Measurements from ENCODE around the gene CERT1.

The CERT1 gene

DNA sequence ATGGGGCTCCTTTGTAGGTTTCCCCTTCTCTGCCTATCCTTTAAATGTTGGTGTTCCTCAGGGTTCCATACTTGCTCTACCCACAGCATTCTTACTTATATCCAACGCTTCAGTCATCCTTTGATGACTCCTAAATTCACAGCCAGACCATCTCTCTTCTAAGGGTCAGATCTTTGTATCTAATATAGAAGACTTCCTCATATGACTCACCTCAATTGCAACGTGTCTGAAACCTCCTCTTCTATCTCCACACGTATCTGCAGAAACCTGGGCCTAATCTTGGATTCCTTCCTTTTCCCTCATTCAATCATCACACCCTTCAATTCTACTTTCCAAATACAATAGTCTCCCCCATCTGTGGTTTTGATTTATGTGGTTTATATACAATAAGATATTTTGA is 106.1 kb downstream of the CERT1 start:
- no peak for DNase-seq (ENCODE audit: low read depth, low spot score)

DNA sequence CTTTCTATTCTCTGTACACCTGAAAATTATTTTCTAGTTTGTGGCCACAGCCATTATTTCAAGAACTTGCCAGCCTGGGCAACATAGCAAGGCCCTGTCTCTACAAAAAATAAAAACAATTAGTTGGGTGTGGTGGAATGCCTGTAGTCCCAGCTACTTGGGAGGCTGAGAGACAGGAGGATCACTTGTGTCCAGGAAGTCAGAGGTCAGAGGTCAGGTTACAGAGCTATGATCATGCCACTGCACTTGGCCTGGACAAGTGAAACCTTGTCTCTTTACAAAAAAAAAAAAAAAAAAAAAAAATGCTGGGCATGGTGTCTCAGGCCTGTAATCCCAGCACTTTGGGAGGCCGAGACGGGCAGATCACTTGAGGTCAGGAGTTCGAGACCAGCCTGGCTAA is 116.2 kb downstream of the CERT1 start:
- DNase-seq (ENCODE audit: low read depth, low spot score), result no peak

DNA sequence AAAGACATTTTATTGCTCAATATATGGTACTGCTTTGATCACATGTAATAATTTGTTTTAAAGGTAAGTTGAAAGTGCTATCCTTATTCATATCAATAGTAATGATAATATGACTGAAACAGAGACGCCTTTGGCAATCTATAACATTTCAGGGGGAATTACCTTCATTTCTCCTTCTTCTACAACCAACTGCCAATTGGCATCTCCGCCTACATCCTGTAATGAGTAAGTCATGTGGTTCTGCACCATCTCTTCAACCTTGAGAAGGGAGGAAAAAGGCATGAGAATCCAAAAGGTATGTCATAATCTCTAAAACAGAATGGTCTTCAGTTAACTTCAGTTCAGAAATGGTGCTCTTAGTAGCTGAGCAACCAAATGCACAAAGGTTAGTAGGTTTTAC is 122.0 kb downstream of the CERT1 start:
- no peak for DNase-seq (ENCODE audit: low read depth, low spot score)

DNA sequence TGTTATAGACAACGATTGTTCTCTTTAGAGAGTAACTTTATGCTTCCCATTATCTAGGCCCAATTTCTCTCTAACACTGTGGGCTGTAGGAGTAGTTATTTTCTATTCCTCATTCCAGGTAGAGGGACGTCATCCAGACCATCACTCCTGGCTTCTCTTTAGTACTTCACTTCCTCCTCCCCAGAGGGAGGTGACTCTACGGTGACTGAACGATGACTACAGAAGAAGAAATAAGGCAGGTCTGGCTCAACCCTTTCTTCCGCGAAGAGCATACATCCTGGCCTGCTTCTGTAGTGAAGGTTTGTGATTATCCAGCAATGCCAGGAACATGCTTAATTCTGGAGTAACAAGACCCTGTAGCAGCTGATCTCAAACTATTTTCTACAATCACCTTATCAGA is 123.6 kb downstream of the CERT1 start:
- no peak for DNase-seq (ENCODE audit: low read depth, low spot score)

DNA sequence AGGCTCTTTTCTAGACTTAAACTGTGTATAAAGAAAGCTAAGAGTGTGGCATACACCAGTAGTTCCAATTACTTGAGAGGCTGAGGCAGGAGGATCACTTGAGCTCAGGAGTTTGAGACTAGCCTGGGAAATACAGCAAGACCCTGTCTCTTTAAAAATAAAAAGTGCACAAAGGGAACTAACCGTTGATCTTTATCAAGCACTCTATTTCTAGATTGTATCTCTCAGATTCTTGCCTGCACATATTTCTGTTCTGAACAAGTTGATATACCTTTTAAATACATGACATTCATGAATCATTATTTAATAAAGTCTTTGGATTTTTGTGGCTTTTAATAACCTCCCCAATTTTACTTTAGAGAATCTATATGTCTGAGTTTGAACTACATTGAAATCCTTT is 127.2 kb downstream of the CERT1 start:
- no peak for DNase-seq (ENCODE audit: low read depth, low spot score)

DNA sequence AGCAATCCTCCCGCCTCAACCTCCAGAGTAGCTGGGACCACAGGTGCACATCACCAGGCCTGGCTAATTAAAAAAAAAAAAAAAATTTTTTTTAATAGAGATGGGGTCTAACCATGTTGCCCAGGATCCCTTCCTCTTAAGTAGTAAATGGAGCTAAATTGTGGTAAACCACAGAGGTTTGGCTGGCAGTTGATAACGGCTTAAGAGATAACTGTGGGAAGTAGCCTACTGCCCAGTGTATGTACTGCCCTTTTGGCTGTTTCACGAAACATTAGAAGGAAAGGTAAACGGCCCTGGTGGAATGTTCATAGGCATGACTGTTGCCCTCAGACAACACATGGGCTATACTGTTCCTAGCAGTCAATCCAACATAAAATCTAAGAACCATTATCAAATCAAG is 130.0 kb downstream of the CERT1 start:
- DNase-seq (ENCODE audit: low read depth, low spot score), result no peak

DNA sequence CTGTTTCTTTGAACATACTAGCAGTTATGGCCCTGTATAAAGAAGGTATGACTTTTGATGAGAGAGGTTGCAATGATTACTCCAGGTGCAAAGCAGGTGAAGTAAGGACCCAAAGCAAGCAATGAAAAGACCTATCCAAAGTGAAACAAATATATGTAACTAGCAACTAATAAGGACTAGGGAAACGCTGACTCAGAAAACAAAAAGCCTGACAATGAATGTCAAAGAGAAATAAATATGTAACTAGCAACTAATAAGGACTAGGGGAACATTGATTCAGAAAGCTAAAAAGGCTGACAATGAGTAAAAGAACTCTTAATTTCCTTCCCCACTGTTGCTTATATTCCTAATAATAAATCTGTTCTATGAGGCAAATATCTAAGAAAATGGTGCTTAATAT is 131.3 kb downstream of the CERT1 start:
- DNase-seq (ENCODE audit: low read depth, low spot score), result no peak

DNA sequence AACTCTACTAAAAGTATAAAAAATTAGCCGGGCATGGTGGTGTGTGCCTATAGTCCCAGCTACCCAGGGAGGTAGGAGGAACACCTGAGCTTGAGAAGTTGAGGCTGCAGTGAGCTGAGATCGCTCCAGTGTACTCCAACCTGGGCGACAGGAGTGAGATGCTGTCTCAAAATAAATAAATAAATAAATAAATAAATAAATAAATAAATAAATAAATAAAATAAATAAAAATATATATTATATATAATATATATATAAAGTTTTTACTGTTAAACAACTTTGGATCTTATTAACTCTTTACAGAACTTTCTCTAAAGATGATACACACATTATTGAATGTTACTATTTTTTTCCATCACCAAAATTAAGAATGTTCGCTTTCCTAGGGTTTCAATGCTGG is 136.0 kb downstream of the CERT1 start:
- DNase-seq (ENCODE audit: low read depth, low spot score), result no peak

DNA sequence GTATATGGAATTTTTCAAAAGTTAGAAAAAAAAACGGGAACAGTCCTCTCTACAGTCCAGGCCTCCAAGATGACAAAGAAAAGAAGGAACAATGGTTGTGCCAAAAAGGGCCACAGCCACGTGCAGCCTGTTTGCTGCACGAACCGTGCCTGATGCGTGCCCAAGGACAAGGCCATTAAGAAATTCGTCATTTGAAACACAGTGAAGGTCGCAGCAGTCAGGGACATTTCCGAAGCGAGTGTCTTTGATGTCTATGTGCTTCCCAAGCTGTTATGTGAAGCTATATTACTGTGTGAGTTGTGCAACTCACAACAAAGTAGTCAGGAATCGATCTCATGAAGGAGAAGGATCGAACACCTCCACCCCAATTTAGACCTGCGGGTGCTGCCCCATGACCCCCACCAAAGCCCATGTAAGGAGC is 137.0 kb downstream of the CERT1 start:
- no peak for DNase-seq (ENCODE audit: low read depth, low spot score)

DNA sequence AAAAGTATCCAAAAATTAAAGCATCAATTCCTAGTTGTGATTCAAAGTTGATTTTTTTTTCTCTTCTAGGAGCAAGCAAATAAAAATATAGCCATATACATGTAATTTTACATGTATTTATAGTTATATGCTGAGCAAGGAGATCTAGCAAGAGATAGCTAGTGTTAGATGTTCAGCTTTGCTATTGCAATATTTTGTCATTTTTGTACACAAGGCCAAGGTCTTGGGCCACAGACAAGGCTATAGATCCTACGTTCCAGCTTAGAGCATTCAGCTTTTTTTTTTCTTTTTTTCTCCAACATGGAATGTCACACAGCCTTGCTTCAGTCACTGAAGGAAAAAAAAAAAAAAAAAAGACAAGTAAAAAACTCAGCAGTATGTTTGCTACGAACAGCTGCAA is 137.6 kb downstream of the CERT1 start:
- DNase-seq (ENCODE audit: low read depth, low spot score), result no peak

DNA sequence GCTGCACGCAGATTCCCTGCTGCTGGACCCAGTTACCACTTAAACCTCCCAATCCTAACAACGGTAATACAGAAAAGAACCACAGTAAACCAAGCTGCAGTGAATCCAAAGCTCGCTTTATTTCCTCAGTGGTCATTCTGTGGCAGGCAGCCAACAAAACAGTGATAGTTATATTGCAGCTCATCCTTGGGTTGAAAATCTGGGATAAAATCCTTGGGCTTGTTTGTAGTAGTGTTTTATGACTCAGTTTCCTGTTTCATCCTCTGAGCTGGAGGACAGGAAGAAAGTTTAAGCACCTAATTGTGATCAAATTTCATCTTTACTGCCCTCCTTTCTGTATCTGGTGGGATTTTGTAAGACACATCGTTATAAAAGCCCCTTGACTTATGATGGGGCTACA is 143.0 kb downstream of the CERT1 start:
- no peak for DNase-seq (ENCODE audit: low read depth, low spot score)

DNA sequence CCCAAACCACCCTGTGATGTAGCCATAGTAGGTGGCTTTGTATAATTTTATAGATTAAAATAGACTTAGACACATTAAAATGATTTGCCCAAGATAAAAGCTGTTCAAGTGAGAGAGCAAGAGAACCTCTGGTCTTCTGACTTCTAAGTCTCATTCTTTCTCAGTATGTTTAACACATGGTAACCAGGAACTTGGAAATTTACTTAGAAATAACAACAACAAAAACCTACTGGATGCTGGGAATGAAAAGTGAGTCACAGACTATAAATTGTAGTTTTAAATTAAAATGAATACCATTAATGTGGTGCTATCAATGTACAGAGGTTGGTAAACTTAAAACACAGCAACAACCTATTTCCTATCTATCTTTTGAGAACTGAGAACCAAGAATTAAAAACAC is 144.0 kb downstream of the CERT1 start:
- DNase-seq (ENCODE audit: low read depth, low spot score), result no peak

DNA sequence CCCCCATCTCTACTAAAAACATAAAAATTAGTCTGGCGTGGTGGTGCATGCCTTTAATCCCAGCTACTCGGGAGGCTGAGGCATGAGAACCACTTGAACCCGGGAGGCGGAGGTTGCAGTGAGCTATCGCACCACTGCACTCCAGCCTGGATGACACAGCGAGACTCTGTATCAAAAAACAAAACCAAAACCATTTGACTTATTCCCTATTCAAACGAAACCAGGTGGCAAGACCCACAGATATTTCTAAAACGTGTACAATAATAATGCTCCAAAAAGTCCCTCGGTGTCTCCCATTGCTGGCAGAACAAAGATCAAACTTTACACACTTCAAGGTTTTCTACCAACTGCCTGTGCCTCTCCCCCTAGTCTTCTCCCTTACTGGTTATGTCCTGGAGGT is 144.6 kb downstream of the CERT1 start:
- no peak for DNase-seq (ENCODE audit: low read depth, low spot score)

DNA sequence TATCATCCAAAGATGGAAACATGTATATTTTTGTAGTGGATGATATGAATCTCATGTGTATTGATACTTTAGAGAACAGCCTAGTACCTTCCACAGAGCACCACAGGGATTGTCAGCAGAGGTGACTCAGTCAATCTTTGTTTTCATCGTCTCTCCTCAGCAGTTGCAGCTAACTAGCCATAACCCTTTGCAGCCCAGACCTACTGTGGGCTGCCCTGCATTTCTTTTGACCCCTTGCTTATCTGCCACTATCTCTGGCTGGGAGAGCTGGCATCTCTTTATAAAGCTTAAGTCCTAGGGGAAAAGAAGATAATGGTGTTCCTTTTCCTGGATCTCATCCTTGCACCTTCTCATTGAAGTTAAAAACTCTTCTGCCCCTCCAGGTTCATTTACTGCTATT is 145.7 kb downstream of the CERT1 start:
- no peak for DNase-seq (ENCODE audit: low read depth, low spot score)

DNA sequence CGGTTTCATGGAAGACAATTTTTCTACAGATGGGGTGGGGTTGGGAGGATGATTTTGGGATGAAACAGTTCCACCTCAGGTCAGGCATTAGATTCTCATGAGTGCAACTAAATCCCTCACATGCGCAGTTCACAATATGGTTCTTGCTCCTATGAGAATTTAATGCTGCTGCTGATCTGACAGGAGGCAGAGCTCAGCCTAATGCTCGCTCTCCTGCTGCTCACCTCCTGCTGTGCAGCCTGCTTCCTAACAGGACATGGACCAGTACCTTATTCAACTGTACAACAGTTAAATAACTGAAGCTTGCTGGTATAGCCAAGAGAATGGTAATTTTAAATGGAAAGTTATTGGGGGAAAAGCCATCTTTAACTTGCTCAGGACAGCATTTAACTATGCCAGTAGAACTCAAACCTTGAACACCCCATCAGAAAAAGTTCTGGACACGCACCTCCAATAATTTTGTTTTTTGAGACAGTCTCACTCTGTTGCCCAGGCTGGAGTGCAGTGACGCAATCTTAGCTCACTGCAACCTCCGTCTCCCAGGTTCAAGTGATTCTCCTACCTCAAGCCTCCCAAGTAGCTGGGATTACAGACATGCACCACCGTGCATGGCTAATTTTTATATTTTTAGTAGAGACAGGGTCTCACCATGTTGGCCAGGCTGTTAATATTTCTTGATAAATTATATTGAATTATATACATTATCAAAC is 146.7 kb downstream of the CERT1 start:
- DNase-seq (ENCODE audit: low read depth, low spot score), result no peak

DNA sequence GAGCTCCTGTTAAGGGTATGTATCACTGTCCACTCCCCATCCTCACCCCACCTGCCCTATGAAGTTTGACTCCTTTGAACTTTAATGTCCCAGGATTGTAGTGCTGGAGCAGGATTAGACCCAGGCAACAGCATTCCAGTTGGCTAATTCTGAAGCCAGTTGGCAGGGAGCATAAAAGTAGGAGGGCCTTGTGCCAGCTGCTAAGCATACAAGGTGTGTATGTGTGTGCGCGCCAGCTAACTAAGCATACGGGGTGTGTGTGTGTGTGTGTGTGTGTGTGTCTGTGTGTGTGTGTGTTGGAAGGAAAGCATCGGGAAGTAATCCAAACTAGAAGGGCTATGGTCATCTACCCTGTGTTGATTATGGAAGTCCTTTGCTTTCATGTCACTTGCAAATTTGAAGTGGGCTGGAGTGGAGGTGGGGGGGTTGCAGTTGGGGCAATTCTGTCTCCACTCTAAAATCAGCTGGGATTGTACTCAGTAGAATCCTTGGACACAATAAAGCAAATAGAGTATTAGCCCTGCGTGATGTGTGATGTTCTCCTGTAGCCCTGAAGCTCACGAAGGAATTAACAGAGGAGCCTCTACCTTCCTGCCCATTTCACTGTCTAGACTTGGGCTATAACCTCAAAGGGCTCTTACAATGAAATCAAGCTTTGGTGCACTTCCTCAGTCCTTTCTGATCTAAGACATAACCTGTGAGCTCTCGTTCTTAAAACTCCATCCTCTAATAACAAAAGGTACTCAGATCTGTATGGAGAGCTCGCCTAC is 147.5 kb downstream of the CERT1 start:
- DNase-seq (ENCODE audit: low read depth, low spot score), result no peak

DNA sequence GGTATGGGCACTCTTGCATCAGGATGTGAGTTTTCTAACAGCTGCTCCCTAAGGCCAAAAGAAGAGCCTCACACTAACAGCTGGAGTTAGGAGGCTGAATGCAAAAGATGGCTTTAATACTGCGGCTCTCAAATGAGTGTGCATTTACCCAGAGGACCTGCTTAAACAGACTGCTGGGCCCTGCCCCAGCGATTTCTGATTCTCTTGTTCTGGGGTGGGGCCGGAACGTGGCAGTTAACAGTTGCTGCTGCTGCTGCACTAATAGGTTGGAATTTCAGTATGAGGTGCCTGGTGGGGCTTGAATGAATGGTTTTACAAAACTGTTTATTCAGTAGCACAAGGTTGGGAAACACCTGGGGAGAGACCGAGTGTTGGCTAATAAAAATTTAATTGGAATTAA is 148.3 kb downstream of the CERT1 start:
- no peak for DNase-seq (ENCODE audit: low read depth, low spot score)

DNA sequence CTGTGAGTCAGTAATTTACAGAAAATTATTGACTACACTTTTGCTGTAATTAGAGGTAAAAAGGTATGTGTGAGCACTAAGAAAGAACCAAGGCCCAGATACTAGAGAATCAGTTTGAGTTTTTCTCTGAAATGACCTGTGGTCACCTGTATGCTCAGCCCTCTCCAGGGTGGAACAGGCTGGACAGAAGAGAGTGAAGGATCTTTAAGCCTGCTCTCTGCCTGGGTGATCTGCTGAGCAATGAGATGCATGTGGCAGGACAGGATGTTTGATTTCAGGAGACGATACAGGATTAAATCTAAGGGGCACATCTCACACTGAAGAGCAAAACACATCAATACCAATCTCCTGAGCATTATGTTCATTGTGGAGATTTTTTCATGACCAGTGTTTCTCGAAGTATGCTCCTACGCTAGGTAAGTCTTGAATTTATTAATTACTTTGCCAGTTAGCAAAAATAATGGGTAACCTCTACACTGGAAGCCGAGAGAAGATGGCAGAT is 148.9 kb downstream of the CERT1 start:
- no peak for DNase-seq (ENCODE audit: low read depth, low spot score)

DNA sequence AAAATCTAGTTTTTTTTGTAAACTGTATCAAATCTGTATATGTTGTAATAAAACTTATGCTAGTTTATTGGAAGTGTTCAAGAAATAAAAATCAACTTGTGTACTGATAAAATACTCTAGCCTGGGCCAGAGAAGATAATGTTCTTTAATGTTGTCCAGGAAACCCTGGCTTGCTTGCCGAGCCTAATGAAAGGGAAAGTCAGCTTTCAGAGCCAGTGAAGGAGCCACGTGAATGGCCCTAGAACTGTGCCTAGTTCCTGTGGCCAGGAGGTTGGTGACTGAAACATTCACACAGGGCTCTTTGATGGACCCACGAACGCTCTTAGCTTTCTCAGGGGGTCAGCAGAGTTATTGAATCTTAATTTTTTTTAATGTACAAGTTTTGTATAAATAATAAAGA is 150.1 kb downstream of the CERT1 start:
- DNase-seq (ENCODE audit: low read depth, low spot score), result no peak

DNA sequence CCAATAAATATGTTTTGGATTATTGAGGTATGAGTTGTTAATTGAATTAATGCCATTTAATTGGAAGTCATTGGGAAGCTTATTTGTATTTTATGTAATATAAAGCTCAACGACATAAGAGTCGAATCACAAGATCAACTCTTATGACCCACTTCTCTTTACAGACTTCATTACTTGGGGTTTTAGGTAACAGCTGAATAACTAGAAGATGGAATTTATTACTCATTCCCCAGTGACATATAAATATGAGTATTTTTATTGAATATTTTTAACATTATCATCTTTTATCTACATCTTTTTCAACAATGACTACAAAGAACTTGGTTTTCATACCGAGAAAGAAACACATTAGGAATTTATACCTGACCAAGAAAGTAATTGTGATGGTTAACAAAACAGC is 153.3 kb downstream of the CERT1 start:
- no peak for DNase-seq (ENCODE audit: low read depth, low spot score)

DNA sequence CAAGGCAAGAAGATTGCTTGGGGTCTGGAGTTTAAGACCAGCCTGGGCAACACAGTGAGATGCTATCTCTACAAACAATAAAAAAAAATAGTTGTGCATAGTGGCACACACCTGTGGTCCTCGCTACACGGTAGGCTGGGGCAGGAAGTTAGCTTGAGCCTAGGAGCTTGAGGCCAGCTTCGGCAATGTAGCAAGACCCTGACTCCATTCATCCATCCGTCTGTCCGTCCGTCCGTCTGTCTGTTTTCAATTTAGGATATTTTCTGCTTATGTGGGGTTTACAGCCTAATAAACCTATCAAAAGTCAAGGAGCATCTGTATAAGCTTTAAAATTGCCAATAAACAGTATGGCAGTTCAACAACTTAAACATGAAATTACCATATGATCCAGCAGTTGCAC is 154.7 kb downstream of the CERT1 start:
- no peak for DNase-seq (ENCODE audit: low read depth, low spot score)

DNA sequence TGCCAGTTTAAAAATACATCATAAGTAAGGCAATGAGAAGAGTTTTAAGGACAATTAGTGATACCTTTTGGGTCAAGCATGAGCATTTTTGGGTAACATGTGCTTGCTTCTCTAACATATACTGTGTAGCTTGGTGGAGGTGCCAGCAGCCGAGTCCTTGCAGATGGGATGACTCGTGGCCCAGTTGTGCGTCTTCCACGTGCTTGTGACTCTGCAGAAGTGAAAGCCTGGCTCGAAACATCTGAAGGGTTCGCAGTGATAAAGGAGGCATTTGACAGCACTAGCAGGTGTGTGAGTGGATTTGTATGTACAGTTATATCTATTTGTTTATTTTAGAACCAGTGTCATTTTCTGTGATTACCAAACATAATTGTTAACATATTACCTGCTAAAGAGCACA is 156.2 kb downstream of the CERT1 start:
- no peak for DNase-seq (ENCODE audit: low read depth, low spot score)

Data from activated CD4-positive, CD25-positive, alpha-beta regulatory T cell treated with anti-CD3 and anti-CD28 coated beads, Interleukin-2, amount 50 U/mL, for 16 hours (primary cell).